ENCODE measurements around the gene MGRN1.

The MGRN1 gene

DNA sequence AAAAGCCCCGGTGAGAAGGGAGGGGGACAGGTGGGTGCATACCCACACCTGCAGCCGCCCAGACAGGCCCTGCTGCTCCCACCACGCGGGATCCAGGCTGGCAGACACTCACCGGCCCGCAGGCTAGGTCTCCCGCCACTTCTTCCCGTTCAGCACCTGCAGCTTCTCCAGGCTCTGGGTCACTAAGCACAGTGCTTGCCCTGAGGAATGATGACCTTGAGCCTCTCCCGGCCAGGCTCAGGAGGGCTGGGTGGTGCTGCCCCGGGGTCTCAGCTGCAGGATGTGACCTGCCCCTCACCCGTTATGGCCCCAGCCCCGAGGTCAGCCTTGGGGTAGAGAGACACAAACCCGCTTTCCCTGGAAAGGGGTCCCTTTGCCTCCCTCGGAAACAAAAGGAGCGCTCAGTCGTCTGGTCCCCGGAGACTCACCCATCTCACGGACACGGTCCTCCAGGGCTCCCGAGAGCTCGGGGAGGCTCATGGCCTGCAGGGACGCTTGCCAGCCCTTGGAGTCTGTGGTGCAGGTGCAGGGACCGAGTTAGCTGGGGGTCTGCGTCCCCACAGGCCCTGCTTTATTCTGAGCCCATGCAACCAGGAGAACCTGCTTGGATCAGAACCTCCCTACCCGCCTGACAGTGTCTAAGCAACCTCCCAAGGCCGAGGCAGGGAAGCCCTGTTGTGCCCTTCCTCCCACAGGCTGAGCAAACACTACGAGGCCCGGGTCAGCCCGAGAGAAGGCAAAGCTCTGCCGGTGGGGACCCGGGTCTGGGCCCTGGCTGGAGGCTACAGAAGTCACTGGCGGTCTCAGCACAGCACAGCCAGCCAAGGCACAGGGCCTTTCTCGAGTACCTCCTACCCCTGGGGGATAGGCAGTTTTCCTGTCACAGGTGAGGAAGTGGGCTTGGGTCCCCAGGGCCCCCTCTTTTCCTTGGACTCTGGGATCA, 72.5 kb downstream of the MGRN1 start:
- DNase-seq (ENCODE audit: low read depth in 2 of 3, low spot score in 1 of 3): no peak

DNA sequence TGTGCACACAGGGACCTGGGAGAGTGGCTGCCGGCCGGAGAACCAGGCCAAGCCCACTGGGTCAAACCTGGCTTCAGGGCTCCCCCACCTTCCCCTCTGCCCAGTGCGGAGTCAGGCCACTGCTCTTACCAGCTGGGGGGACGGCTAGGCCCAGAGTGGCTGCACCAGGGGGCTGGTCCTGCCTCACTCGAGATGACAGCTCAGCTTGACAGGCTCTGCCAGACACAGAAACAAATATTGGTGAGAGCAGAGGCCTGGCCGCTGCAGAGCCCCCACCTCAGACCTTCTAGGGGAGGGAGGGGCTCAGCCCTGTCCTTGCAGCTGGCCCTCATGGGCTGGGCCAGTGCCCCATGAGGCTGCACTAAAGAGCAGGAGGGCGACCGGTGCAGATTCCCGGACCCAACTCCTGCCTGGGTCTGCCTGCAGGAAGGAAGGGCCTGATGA, 73.2 kb downstream of the MGRN1 start:
- DNase-seq (ENCODE audit: low read depth in 2 of 3, low spot score in 1 of 3): no peak

DNA sequence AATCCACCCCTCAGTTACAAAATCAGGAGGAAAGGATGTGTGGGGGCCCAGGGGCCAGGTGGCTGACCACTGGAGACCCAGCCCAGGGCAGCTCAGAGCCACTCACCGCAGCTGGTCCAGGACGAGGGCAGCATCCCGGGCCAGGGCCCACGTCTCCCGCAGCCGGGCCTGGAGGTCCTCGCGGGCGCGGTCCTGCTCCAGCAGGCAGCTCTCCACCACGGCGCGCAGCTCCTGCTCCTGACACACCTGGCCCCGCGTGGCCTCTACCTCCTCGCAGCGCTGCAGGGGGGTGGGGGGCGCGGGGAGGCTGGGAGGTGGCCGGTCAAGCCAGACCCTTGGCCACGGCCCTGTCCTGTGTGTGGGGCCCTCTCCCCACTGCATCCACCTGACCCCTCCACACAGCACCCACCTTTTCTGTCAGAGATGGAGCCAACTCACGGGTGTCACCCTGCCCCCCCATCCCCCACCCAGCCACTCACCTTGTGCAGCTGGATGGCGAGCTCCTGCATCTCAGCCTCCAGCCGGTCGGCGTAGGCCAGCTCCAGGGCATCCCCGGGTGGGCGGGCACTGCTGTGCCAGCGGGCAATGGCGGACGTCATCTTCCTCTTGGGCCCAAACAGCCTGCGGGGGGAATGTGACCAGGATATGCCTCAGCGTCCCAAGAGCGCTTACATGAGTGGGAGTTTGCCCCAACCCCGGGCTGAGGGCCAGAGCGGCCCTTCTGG, 73.9 kb downstream of the MGRN1 start:
- DNase-seq (ENCODE audit: low read depth in 2 of 3, low spot score in 1 of 3): no peak

DNA sequence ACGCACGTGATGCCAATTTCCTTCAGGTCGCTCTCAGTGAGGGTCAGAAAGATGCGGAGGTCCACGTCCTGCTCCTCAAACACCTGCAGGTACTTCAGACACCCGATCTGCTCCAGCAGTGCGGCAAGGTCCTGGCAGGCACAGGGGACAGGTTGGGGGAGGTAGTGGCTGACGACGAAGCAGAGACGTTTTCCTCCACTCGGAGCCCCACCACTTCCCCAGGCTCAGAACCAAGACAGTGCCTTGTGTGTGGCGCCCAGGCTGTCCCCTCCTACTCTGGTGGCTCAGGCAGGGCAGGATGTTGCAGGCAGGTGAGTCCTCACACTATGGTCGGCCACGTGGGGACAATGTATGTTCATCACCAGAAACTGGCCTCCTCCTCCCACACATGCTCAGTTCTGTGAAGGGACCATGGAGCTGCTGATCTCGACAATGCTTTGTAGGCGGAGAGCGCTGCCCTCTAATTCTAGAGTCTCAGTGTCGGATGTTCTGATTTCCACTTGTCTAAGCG, 74.5 kb downstream of the MGRN1 start:
- DNase-seq (ENCODE audit: low read depth in 2 of 3, low spot score in 1 of 3): no peak

DNA sequence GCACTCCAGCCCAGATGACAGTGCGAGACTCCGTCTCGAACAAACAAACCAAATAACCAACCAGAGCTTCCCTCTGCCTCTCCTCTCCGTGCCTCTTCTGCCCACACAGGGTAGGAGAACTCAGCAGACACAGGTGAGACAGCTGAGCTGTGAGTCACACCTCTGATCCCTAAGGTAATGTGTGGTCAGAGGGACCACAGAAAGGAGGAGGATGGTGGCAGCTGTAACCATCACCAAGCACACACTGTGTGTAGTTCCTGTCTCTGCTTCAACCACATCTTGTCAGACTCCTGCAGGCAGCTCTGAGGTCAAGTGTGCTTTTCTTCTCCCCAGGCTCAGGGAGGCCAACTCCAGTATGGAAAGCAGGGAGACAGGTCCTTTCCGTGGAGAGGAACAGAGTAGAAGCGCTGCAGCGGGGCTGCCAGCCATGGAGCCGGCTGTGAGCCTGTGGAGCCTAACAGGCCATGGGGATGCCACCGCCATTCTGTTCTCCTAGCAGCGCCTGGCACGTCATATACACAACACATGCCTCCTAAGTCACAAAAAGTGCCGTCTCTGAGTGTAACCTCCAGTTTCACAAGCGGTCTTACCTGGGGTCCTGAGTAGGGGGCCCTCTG, 75.9 kb downstream of the MGRN1 start:
- no peak for DNase-seq (ENCODE audit: low read depth in 2 of 3, low spot score in 1 of 3)

DNA sequence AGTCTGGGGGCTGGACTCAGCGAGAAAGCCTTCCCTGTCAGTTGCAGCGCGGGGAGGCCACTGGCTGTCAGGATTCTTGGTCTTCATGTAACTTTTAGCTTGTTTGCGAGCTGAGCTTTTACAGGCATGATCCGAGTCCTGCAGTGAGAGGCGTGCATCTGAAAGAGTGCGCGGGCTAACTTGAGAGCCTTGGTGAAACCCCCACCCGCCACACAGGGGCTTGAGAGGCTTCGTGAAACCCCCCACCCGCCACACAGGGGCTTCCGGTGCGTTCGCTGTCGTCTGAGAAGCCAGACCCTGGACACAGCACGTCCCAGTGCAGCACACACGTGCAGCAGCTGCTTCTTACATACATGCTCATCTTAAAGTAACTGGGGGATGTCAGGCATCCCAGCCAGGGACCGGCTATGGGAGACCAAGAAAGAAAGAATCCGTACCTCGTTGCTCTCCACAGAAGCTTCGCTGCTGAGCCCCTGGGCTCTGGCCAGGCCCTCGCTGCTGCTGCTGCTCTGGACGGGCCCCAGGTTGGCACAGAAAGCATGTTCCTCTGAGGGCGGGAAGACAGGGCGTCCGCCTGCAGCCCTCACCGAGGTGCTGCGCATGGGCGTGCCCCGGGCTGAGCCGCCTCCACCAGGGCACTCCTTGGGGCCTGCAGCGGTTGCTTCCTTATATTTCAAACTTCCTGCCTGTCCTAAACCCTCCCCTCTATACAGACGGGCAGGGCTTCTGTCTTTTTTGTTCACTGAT, 76.5 kb downstream of the MGRN1 start:
- no peak for DNase-seq (ENCODE audit: low read depth in 2 of 3, low spot score in 1 of 3)

DNA sequence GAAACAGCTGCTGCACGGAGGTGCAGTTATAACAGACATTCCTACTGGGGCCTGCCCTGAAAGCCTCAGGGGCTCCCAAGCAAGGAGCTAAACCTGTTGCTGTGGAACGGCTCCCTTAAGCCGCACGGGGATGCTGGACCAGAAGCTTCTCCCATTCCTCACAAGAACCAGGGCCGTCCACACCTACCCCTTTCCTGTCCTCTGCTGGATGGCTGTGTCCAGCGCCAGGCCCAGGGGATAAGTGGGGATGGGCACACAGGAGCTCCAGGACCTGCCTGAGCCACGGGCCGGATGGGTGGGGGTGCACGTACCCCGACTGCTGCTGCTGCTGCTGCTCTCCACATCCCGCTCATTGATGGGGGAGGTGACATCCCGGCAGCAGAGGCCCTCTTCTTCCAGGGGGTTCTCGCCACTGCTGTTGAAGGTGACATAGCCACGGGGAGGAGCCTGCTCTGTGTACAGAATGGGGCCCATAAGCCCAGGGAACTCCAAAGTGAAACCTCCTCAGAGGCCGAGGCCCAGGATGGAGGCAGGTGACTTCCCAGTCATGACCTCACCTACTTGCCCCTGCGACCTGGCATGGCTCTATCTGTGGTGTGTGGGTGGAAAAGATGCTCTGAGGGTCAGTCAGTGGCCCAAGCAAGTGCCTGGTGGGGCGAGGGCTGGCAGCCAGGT, 77.3 kb downstream of the MGRN1 start:
- no peak for DNase-seq (ENCODE audit: low read depth in 2 of 3, low spot score in 1 of 3)

DNA sequence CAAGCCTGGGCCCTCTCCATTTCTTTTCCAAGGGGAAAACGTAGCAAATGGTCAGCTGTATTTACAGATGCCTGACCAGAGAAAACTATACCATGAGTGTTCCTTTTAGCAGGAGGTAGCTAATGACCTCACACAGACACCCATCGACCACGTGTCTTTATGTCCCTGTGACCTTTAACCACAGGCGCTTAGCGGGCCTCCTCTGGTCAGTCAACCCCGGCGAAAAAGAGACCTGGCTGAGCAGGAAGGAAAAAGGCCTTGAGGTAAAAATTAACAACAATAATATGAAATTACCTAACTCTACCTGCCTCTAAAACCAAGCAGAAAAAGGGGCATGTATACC, 77.8 kb downstream of the MGRN1 start:
- DNase-seq (ENCODE audit: low read depth in 2 of 3, low spot score in 1 of 3): no peak

DNA sequence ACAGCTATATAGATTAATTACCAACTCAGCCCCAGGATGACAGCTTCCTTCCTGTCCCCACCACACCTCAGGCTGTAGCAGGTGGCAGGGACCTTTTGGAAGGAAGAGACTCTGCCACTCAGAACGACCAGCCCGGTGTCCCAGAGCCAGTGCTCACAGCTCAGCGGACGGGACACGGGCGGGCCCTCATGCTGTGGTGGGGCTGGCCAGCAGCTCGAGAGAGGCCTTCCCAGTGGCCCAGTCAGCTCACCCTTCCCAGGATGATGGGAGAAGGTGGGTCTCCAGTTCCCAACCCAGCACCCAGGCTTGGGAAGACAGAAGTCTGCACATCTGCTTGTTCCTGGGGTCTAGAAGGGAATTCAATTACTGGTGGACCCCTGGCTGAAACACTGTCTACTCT, 79.3 kb downstream of the MGRN1 start:
- no peak for DNase-seq (ENCODE audit: low read depth in 2 of 3, low spot score in 1 of 3)

DNA sequence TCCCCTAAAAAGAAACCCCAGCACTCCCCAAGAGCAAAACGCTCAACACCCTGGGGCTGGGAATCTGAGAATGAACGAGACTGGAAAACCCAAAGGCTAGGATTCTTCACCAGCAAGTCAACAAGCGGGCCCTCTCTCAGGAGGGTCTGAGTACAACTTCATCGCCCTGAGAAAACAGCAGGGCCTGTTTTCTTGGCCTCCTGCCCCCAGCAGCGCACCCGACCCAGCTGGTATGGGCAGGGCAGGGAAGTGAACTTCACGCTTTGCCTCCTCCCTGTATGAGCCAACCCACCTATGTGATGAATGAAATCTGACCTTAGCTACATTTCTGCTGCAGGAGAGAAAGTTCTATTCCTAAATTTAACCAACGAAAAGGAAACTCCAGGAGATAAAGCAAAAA, 79.9 kb downstream of the MGRN1 start:
- no peak for DNase-seq (ENCODE audit: low read depth in 2 of 3, low spot score in 1 of 3)

DNA sequence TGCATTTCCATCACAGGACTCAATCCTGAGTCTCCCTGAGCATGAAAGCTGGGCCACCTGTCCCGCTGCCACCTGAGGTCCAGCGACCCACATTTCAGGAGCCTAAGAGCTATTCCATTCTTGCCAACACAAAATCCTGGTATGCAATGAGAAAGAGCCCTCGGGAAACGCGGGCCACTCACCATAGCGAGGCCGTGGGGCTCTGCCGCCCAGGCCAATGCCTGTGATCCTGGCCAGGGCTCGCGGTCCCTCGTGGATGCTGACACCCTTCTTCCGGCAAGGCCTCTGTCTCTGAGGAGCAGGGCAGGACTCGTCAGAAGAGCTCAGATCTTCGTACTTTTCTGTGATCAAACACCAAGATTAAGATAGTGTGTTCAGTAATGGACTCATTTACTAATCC, 80.3 kb downstream of the MGRN1 start:
- DNase-seq (ENCODE audit: low read depth in 2 of 3, low spot score in 1 of 3): no peak

DNA sequence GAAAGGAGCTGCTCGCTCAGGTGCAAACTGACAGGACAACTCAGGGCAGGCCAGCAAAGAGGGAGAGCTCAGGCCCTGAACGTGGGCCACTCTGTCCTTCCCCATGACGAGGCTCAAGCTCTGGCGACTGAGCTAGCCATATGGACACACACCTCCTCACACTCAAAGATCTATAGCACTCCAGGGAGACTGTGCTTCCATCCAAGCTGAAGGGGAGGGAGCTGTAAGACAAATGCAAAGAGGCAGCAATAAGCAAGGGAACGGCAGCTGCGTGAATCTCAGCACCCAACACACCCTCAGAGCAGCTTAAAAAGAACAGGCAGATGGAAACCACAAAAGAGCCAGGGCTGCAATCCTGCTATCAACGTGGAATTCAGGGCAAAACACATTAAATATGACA, 82.2 kb downstream of the MGRN1 start:
- DNase-seq (ENCODE audit: low read depth in 2 of 3, low spot score in 1 of 3): no peak

DNA sequence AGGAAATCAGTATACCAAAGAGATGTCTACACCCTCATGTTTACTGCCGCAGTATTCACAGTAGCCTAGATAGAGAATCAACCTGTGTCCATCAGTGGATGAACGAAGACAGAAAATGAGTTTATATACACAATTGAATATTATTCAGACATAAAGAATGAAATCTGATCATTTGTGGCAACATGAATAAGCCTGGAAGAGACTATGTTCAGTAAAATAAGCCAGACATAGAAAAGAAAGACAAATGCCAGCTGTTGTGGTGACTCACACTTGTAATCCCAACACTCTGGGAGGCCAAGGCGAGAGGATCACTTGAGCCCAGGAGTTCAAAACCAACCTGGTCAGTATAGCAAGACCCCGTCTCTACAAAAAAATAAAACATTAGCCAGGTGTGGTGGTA, 84.9 kb downstream of the MGRN1 start:
- DNase-seq (ENCODE audit: low read depth in 2 of 3, low spot score in 1 of 3): no peak

DNA sequence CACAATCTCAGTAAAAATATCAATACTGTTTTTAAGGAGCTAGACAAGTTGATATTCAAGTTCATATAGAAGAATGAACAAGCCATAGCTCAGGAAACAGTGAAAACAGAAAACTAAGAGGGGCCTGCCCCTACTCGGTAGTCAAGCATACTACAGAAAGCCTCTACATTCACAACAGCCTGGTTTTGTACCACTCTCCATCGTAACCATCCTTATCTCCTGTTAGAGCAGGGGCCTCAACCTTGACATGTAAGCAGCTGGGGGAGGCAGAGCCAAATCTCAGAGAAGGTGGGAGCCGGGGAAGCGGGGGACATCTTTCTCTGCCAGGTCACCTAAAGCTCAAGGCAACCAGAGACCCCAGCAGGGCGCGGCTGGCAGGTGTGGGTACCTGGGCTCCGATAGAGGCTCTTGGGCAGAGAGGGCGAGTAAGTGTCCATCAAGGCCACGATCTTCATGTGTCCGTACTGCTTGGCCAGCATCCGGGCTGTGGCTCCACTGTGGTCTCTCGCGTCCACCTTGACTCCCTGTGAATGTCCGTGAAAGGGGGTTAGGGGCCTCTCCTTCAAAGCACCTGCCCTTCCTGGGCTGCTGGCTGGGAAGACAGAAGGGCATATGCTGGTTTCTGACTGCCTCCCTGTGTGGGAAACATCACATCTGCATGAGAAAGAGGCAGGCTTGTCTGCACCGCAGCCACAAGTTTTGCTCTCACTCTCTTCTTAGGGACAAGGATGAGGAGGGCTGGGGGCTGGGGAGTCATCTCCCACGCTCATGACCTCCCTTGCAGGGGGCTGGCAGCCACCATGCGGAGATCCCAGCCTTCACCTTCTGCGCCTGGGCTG, 89.3 kb downstream of the MGRN1 start:
- no peak for DNase-seq (ENCODE audit: low read depth in 2 of 3, low spot score in 1 of 3)

DNA sequence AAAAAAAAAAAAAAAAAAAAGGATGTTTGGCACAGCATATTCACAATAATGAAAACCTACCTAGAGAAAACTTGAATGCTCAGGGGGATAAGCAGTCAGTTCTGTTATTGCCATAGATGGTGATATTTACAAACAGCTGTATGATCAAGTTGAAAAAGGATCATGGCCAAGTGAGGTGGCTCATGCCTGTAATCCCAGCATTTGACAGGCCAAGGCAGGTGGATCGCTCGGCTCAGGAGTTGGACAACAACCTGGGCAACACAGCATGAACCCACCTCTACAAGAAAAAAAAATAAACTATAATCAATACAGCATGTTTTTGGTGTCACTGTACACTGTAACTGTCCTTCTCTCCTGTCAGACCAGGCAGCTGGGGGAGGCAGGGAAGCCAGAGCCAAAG, 90.4 kb downstream of the MGRN1 start:
- no peak for DNase-seq (ENCODE audit: low read depth in 2 of 3, low spot score in 1 of 3)

DNA sequence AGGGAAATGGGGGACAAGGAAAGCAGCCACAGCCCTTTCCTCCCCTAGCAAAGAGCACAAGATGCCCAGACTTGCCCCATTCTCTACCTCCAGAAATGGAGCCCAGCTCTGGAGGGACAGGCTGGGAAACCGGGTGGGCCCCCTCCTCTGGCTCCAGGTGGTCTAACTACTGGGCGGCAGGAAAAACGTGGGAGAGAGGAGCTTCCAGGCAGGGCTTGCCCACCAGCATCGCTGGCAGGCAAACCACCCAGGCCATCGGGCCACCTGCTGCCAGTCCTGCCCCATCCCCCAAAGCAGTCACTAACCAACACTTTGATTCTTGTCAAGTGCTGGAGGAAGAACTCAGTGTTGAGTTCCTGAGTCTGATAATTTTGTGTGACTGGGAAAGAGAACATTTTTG, 93.8 kb downstream of the MGRN1 start:
- no peak for DNase-seq (ENCODE audit: low read depth in 2 of 3, low spot score in 1 of 3)

DNA sequence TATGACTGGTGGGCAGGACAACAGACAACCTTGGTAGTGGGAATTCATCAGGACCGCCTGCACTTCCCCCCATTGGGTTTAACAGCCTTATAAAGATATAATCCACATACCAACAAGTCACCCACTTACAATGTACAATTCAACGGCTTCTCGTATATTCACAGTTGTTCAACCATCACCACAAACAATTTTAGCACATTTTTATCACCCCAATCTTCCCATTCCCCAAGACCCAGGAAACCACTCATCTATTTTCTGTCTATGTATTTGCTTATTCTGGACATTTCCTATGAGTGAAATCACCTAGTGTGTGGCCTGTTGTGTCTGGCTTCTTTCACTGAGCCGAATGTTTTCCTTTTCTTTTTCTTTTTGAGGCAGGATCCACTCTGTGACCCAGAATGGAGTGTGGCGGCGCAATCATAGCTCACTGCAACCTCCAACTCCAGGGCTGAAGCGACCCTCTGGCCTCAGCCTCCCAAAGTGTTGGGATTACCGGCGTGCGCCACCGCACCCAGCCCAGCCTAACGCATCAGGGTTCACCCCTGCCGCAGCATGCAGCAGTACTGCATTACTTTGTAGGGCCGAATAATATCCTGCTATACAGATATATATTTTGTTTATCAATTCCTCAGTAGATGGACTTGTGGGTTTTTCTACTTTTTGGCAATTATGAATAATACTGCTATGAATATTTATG, 98.6 kb downstream of the MGRN1 start:
- DNase-seq (ENCODE audit: low read depth in 2 of 3, low spot score in 1 of 3): no peak

DNA sequence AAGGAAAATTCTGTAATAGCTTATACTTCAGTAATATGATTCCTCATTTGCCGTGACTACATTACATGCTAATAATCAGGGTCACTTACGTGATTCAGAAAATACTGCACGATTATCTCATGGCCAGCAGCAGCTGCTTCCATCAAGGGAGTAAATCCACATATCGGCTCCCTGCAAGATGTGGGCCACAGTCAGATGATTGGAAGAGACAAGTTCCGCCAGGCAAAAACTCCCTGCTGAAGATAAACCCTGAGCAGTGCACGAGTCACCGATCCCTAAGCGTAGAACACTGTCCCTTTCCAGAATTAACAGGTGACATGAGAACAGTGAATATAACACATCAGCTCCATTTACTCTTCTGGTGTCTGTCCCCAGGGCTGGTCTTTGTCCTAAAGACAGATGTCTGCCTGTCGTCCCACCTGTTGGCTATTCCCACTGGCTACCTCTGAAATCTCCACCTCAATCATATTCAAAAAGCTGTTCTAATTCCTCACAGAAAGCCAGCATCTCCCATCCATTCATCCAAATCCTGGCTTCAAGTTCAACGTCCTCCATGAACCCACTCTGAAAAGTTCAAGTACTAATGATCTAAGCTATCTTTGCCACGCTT, 100.1 kb downstream of the MGRN1 start:
- DNase-seq (ENCODE audit: low read depth in 2 of 3, low spot score in 1 of 3): no peak

DNA sequence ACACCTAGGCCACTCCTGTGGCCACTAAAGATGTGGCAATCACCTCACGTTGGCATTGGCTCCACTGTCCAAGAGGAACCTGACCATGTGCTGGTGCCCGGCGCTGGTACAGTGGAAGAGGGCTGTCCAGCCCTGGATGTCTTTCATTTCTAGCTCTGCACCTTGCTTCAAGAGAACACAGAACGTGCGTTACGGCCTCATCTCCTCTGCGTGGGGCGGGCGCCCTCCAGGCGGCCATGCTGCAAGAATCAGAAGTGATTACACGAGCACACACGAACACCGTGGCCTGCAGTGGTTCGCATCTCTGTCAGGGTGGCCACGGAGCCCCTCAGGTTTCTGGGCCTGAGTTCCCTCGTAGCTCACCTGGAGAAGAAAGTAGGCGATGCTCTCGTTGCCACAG, 102.0 kb downstream of the MGRN1 start:
- DNase-seq (ENCODE audit: low read depth in 2 of 3, low spot score in 1 of 3): no peak
